Measurements from ENCODE around the gene RNF213.

The RNF213 gene

DNA sequence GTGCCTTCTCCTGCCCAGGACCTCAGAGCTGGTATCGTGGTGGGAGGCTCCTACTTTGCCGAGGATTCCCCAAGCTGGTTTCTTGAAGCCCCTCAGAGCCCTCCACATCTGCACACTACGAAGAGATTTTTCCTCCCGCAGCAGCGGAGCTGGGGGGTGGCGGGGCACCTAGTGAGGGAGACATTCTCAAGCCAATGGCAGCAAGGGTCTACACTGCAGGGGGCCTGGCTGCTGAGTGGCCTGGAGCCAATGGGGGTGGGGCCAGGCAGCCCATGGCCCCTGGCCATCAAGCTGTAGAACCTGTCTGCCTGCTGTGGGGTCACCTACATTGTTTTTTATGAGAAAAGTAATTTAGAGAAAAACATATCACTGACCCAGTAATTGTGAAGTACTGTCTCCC, 35.4 kb upstream of the RNF213 start:
- POLR2A ChIA-PET, result no interaction called here
- CTCF ChIA-PET, result interaction anchor here (0.7 to 1.1 kb wide), 2 partner anchors 10 to 30 kb away, joined by 3 to 4 read pairs; no protein-coding TSS in a partner anchor
- no peak overlapping the region for H3K4me3 ChIP-seq (ENCODE audit: low read depth, low read length)

DNA sequence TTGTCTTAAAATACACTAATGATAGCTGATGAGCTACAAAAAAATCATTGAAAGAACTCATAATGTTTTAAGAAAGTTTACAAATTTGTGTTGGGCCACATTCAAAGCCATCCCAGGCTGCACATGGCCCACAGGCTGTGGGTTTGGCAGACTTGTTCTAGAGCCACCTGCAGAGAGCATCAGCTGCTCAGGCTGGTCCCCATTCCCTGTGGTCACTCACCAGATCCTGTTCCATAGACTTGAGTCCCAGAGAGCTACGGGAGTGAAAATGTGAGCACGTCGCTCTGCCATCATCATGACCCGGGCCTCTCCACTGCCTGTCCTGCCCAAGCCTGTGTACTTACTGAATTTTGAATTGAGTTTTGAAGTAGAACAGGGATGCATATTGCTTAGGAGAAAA, 33.5 kb upstream of the RNF213 start:
- ChIA-PET CTCF (interaction anchor here (0.6 to 0.8 kb wide), 4 partner anchors 10 to 1047 kb away, joined by 3 to 5 read pairs (median 3); no protein-coding TSS in a partner anchor), POLR2A (interaction anchor here (0.6 kb wide), 2 partner anchors 28 to 209 kb away, joined by 3 to 5 read pairs; no protein-coding TSS in a partner anchor)

More for the DNA sequence above, 35.4 kb upstream of the RNF213 start:
- no peak overlapping the region for H3K27ac ChIP-seq (ENCODE audit: extremely low read depth, low read depth, low read length)
- H3K9me3 ChIP-seq (ENCODE audit: control insufficient read depth, insufficient read depth, low read depth, low read length), result no peaks in the 10 kb centered on the region
- TF ChIP-seq ZNF248 (tag by site-specific recombination; IDR thresholded peaks at IDR 0.05) (no peak), GLIS1 (tag by site-specific recombination; IDR thresholded peaks at IDR 0.05) (peak; percentile 63), ZNF391 (tag by site-specific recombination; IDR thresholded peaks at IDR 0.05; ENCODE audit: borderline replicate concordance, low read depth) (no peak), ZIC2 (tag by site-specific recombination; IDR thresholded peaks at IDR 0.05) (peak; percentile 76), MYNN (tag by site-specific recombination; IDR thresholded peaks at IDR 0.05; ENCODE audit: borderline replicate concordance) (no peak), ZNF174 (tag by site-specific recombination; IDR thresholded peaks at IDR 0.05) (no peak), PRDM1 (tag by site-specific recombination; IDR thresholded peaks at IDR 0.05) (no peak), ZBTB48 (tag by site-specific recombination; IDR thresholded peaks at IDR 0.05) (no peak), ZNF138 (tag by site-specific recombination; IDR thresholded peaks at IDR 0.05; ENCODE audit: borderline replicate concordance) (no peak), ZNF558 (tag by site-specific recombination; IDR thresholded peaks at IDR 0.05) (no peak), ZNF626 (tag by site-specific recombination; IDR thresholded peaks at IDR 0.05) (no peak), ZNF214 (tag by site-specific recombination; IDR thresholded peaks at IDR 0.05; ENCODE audit: borderline replicate concordance) (no peak), SP7 (tag by site-specific recombination; IDR thresholded peaks at IDR 0.05) (no peak), ZBTB1 (tag by site-specific recombination; IDR thresholded peaks at IDR 0.05) (no peak)
- TF ChIP-seq, protein P1, sequence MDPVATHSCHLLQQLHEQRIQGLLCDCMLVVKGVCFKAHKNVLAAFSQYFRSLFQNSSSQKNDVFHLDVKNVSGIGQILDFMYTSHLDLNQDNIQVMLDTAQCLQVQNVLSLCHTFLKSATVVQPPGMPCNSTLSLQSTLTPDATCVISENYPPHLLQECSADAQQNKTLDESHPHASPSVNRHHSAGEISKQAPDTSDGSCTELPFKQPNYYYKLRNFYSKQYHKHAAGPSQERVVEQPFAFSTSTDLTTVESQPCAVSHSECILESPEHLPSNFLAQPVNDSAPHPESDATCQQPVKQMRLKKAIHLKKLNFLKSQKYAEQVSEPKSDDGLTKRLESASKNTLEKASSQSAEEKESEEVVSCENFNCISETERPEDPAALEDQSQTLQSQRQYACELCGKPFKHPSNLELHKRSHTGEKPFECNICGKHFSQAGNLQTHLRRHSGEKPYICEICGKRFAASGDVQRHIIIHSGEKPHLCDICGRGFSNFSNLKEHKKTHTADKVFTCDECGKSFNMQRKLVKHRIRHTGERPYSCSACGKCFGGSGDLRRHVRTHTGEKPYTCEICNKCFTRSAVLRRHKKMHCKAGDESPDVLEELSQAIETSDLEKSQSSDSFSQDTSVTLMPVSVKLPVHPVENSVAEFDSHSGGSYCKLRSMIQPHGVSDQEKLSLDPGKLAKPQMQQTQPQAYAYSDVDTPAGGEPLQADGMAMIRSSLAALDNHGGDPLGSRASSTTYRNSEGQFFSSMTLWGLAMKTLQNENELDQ (tag by site-specific recombination; IDR thresholded peaks at IDR 0.05; ENCODE audit: low read depth), result no peak
- peaks cover 0 to 42% of the 10 kb centered on the region in 2 experiments; a peak in 2 of 3 replicates for H3K36me3 ChIP-seq (ENCODE audit: control insufficient read depth in 2 of 2, insufficient read depth in 1 of 2, low read length in 2 of 2)
- H3K4me1 ChIP-seq (ENCODE audit: control insufficient read depth, insufficient read depth, low read length), result peaks cover 3% of the 10 kb centered on the region; the same call in 1 of the 2 replicates

More for the DNA sequence above, 33.5 kb upstream of the RNF213 start:
- H3K9me3 ChIP-seq (ENCODE audit: control insufficient read depth, insufficient read depth, low read depth, low read length), result no peaks in the 10 kb centered on the region
- TF ChIP-seq, protein P2, sequence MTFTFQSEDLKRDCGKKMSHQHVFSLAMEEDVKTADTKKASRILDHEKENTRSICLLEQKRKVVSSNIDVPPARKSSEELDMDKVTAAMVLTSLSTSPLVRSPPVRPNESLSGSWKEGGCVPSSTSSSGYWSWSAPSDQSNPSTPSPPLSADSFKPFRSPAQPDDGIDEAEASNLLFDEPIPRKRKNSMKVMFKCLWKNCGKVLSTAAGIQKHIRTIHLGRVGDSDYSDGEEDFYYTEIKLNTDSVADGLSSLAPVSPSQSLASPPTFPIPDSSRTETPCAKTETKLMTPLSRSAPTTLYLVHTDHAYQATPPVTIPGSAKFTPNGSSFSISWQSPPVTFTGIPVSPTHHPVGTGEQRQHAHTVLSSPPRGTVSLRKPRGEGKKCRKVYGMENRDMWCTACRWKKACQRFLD (tag by site-specific recombination; IDR thresholded peaks at IDR 0.05), result no peak
- TF ChIP-seq ZBTB1 (tag by site-specific recombination; IDR thresholded peaks at IDR 0.05), result no peak
- no peak for TF ChIP-seq ZNF433 (tag by site-specific recombination; IDR thresholded peaks at IDR 0.05; ENCODE audit: low read depth)
- no peak for TF ChIP-seq ZBTB48 (tag by site-specific recombination; IDR thresholded peaks at IDR 0.05)
- TF ChIP-seq, protein P3, sequence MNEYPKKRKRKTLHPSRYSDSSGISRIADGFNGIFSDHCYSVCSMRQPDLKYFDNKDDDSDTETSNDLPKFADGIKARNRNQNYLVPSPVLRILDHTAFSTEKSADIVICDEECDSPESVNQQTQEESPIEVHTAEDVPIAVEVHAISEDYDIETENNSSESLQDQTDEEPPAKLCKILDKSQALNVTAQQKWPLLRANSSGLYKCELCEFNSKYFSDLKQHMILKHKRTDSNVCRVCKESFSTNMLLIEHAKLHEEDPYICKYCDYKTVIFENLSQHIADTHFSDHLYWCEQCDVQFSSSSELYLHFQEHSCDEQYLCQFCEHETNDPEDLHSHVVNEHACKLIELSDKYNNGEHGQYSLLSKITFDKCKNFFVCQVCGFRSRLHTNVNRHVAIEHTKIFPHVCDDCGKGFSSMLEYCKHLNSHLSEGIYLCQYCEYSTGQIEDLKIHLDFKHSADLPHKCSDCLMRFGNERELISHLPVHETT (tag by site-specific recombination; IDR thresholded peaks at IDR 0.05), result no peak
- TF ChIP-seq KLF16 (tag by site-specific recombination; IDR thresholded peaks at IDR 0.05), result no peak
- no peak for TF ChIP-seq HOXD13 (CRISPR knock-in tag; IDR thresholded peaks at IDR 0.05; ENCODE audit: borderline replicate concordance)
- TF ChIP-seq ZNF423 (tag by site-specific recombination; IDR thresholded peaks at IDR 0.05), result no peak
- no peak overlapping the region for H3K27ac ChIP-seq (ENCODE audit: extremely low read depth, low read depth, low read length)
- peaks cover 12 to 57% of the 10 kb centered on the region in 2 experiments for H3K36me3 ChIP-seq (ENCODE audit: control insufficient read depth in 2 of 2, insufficient read depth in 1 of 2, low read length in 2 of 2)
- H3K4me1 ChIP-seq (ENCODE audit: control insufficient read depth, insufficient read depth, low read length), result no peaks in the 10 kb centered on the region
- no peak overlapping the region for H3K4me3 ChIP-seq (ENCODE audit: low read depth, low read length)

Measured in HEK293 (cell line).